Central memory CD8-positive, alpha-beta T cell (primary cell): ENCODE measurements around the gene LRRC31.

Experiments used
- ATAC-seq: fragments of 150-1000 bp; cut with Tn5 transposase; replicated peaks from 2 replicates; pipeline ENCODE4 v1.10.0; 2022; ENCODE audit warnings: mild to moderate bottlenecking, moderate FRiP score, moderate number of reproducible peaks; ENCODE audit not compliant: poor library complexity, severe bottlenecking; ENCODE audit errors: extremely low read depth
- DNase-seq, 2 donors: peaks; one replicate each; pipeline ENCODE4 v3.0.0; 2021; ENCODE audit warnings: low spot score in 2 of 2
- H3K27ac Mint-ChIP-seq: one replicate; pipeline ENCODE4 v1.8.0; 2022; ENCODE audit warnings: low read depth, mild to moderate bottlenecking, moderate library complexity, mixed read lengths
- H3K27me3 Mint-ChIP-seq: one replicate; pipeline ENCODE4 v1.8.0; 2022; ENCODE audit warnings: mixed read lengths
- H3K36me3 Mint-ChIP-seq: one replicate; pipeline ENCODE4 v1.8.0; 2022; ENCODE audit warnings: mild to moderate bottlenecking, moderate library complexity, mixed read lengths; ENCODE audit not compliant: insufficient read depth
- H3K4me1 Mint-ChIP-seq: one replicate; pipeline ENCODE4 v1.8.0; 2022; ENCODE audit warnings: mixed read lengths
- H3K4me3 Mint-ChIP-seq: one replicate; pipeline ENCODE4 v1.8.0; 2022; ENCODE audit warnings: mild to moderate bottlenecking, moderate library complexity, mixed read lengths
- H3K9me3 Mint-ChIP-seq: one replicate; pipeline ENCODE4 v1.8.0; 2022; ENCODE audit warnings: mixed read lengths

LRRC31 gene

GRCh38 chr3:169790687-169791429 is 78.9 kb downstream of the LRRC31 start:
- DNase-seq (no peak), ATAC-seq (no peak)
- no peak overlapping the region for H3K27ac Mint-ChIP-seq
- H3K36me3 Mint-ChIP-seq: peaks cover 21% of the 10 kb centered on the region
- no peaks in the 10 kb centered on the region for H3K27me3 Mint-ChIP-seq
- no peak overlapping the region for H3K4me3 Mint-ChIP-seq
- no peaks in the 10 kb centered on the region for H3K9me3 Mint-ChIP-seq
- H3K4me1 Mint-ChIP-seq: no peaks in the 10 kb centered on the region

- H3K27ac Mint-ChIP-seq: no peak overlapping the region
These were observed 79.5 kb downstream of the LRRC31 start for GRCh38 chr3:169790219-169790618.

More at GRCh38 chr3:169790219-169790618, 79.5 kb downstream of the LRRC31 start:
- no peaks in the 10 kb centered on the region for H3K9me3 Mint-ChIP-seq
- H3K4me3 Mint-ChIP-seq: no peak overlapping the region
- no peaks in the 10 kb centered on the region for H3K27me3 Mint-ChIP-seq
- no peaks in the 10 kb centered on the region for H3K4me1 Mint-ChIP-seq
- DNase-seq (no peak), ATAC-seq (no peak)
- H3K36me3 Mint-ChIP-seq: peaks cover 27% of the 10 kb centered on the region
